CD8-positive, alpha-beta memory T cell (primary cell): ENCODE results near the gene HCN2. TPM values are rescaled to one million over a fixed set of nuclear protein-coding genes. Genes with fewer than 3 reads are reported as not detected.

Source experiments
- CTCF ChIA-PET: fragments of 350-600 bp; sonication (Branson Sonifier 250); formaldehyde crosslinking; loops from one replicate; lab custom pipeline; 2021; ENCODE audit warnings: antibody characterized with exemption; lab: Charles Lee
- POLR2A ChIA-PET: fragments of 350-600 bp; sonication (Branson Sonifier 250); formaldehyde crosslinking; loops from one replicate; lab custom pipeline; 2021; ENCODE audit warnings: antibody characterized with exemption; lab: Charles Lee
- DNase-seq, 5 donors: peaks; one replicate each; pipeline versions ENCODE4 v3.0.0 to v3.0.0-alpha.2; 2020 to 2022; ENCODE audit warnings: mixed read lengths in 1 of 5
- H3K27ac ChIP-seq: one replicate; pipeline ENCODE4 v1.7.0; 2013; ENCODE audit warnings: low read depth, mild to moderate bottlenecking, low read length, moderate library complexity
- H3K27me3 ChIP-seq: 2 replicates; pipeline ENCODE4 v1.7.0; 2013; ENCODE audit warnings: low read length, mild to moderate bottlenecking; ENCODE audit not compliant: insufficient read depth, poor library complexity, severe bottlenecking
- H3K36me3 ChIP-seq: 2 replicates; pipeline ENCODE4 v1.7.0; 2013; ENCODE audit warnings: mild to moderate bottlenecking, low read length, moderate library complexity; ENCODE audit not compliant: insufficient read depth
- H3K4me1 ChIP-seq: 2 replicates; pipeline ENCODE4 v1.7.0; 2013; ENCODE audit warnings: mild to moderate bottlenecking, low read length, moderate library complexity; ENCODE audit not compliant: insufficient read depth
- H3K4me3 ChIP-seq: 2 replicates; pipeline ENCODE4 v1.7.0; 2013; ENCODE audit warnings: mild to moderate bottlenecking, low read length
- H3K9me3 ChIP-seq: 2 replicates; pipeline ENCODE4 v1.7.0; 2013; ENCODE audit warnings: mild to moderate bottlenecking, low read length
- H3K27ac Mint-ChIP-seq, 8 donors: one replicate each; pipeline ENCODE4 v1.8.0; 2020 to 2021; ENCODE audit warnings: mixed read lengths in 8 of 8, mild to moderate bottlenecking in 6 of 8, inconsistent platforms in 3 of 8, moderate library complexity in 3 of 8
- H3K27me3 Mint-ChIP-seq, 2 donors: one replicate each; pipeline ENCODE4 v1.8.0; 2020 to 2021; ENCODE audit warnings: mixed read lengths in 2 of 2, mild to moderate bottlenecking in 1 of 2, moderate library complexity in 1 of 2
- H3K36me3 Mint-ChIP-seq, 3 donors: one replicate each; pipeline ENCODE4 v1.8.0; 2020 to 2021; ENCODE audit warnings: mixed read lengths in 3 of 3, inconsistent platforms in 1 of 3, mild to moderate bottlenecking in 1 of 3
- H3K4me1 Mint-ChIP-seq, 3 donors: one replicate each; pipeline ENCODE4 v1.8.0; 2020 to 2021; ENCODE audit warnings: mixed read lengths in 3 of 3, inconsistent platforms in 1 of 3, mild to moderate bottlenecking in 1 of 3
- H3K4me3 Mint-ChIP-seq, 7 donors: one replicate each; pipeline ENCODE4 v1.8.0; 2020 to 2021; ENCODE audit warnings: mixed read lengths in 7 of 7, mild to moderate bottlenecking in 6 of 7, moderate library complexity in 4 of 7, inconsistent platforms in 2 of 7
- H3K9me3 Mint-ChIP-seq, 5 donors: one replicate each; pipeline ENCODE4 v1.8.0; 2020 to 2022; ENCODE audit warnings: mixed read lengths in 5 of 5, mild to moderate bottlenecking in 3 of 5, moderate library complexity in 2 of 5, inconsistent platforms in 1 of 5
- polyA plus RNA-seq: library from polyadenylated mRNA; unstranded; fragments of 300-500 nt; fragmentation: Illumina TruSeq; gene quantifications from one replicate; pipeline ENCODE4 v1.2.3, GENCODE V29; 2021
- total RNA-seq, 2 experiments: library from RNA; stranded (reverse); gene quantifications; one replicate each; pipeline ENCODE4 v1.2.3, GENCODE V29; 2021

Gene HCN2
- total and polyA plus RNA-seq, 3 experiments from 2014 or later = 0.42 to 0.48 TPM; not detected in 1

DNA sequence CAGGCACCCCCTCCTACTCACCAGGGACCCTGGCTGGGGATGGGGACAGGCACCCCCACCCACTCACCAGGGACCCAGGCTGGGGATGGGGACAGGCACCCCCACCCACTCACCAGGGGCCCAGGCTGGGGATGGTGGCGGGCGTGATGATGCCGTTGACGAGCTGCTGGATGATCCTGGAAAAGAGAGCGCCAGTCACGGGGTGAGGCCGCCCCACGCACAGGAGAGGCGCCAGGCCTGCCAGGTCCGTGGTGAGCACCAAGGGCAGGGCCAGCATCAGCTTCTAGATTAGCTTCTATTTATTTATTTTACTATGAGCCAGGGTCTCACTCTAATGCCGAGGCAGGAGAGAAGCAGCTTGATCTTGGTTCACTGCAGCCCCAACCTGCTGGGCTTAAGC lies 60.4 kb downstream of the HCN2 start:
- H3K4me1 ChIP-seq = peaks cover 3% of the 10 kb centered on the region
- H3K27ac ChIP-seq = no peak overlapping the region
- ChIA-PET POLR2A (interaction anchor here (1.3 kb wide), 1 partner anchor 10 kb away, joined by 6 read pairs; no protein-coding TSS in a partner anchor), CTCF (no interaction called here)
- H3K9me3 ChIP-seq = no peaks in the 10 kb centered on the region
- Mint-ChIP-seq H3K4me1 (peaks cover 4 to 21% (median 9%) of the 10 kb centered on the region in 3 donors), H3K27ac (no peak overlapping the region), H3K9me3 (no peaks in the 10 kb centered on the region), H3K27me3 (no peaks in the 10 kb centered on the region), H3K36me3 (peaks cover 0 to 66% (median 0%) of the 10 kb centered on the region in 3 donors), H3K4me3 (no peak overlapping the region)
- H3K36me3 ChIP-seq = peaks cover 14% of the 10 kb centered on the region
- no peak for DNase-seq
- no peak overlapping the region for H3K4me3 ChIP-seq
- H3K27me3 ChIP-seq = no peaks in the 10 kb centered on the region

DNA sequence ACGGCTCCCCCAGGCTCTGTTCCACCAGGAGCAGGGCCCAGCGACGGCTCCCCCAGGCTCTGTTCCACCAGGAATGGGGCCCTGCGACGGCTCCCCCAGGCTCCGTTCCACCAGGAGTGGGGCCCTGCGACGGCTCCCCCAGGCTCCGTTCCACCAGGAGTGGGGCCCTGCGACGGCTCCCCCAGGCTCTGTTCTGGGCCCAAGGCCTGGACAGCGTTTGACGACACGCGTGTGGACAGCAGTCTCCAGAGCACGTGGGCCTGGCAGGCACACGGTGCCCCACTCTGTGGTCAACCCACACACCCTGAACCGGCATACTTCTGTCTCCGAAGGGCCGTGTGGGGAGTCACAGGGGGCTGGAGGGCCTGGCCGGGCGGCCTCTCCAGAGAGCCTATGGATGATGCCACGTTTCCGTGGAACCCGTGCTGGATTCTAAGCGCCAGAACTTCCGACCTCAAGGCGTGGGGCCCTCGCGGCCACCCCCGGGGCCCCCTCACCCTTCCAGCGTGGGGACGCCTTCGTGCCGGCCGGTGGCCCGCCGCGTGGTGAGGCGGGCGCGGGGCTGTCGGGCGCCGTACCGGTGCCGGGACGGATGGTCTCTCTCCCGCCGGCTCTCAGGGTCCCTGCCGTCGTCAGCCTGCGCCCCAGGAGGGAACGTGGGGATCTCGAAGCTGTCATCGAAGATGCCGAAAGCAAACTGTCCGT lies 61.6 kb downstream of the HCN2 start:
- no peaks in the 10 kb centered on the region for H3K27me3 Mint-ChIP-seq
- no peak overlapping the region for H3K27ac ChIP-seq
- no peaks in the 10 kb centered on the region for H3K27me3 ChIP-seq
- no peak overlapping the region for H3K4me3 ChIP-seq
- ChIA-PET POLR2A (interaction anchor here (0.6 kb wide), 1 partner anchor 28 kb away, joined by 10 read pairs; no protein-coding TSS in a partner anchor), CTCF (no interaction called here)
- peaks cover 14% of the 10 kb centered on the region for H3K36me3 ChIP-seq
- H3K9me3 ChIP-seq = no peaks in the 10 kb centered on the region
- peak overlapping the region in 1 of 8 donors; percentile 50 for H3K27ac Mint-ChIP-seq
- peaks cover 14% of the 10 kb centered on the region for H3K4me1 ChIP-seq
- H3K4me1 Mint-ChIP-seq = peaks cover 15 to 32% (median 19%) of the 10 kb centered on the region in 3 donors
- peaks cover 0 to 67% (median 2%) of the 10 kb centered on the region in 3 donors for H3K36me3 Mint-ChIP-seq
- H3K4me3 Mint-ChIP-seq = no peak overlapping the region
- peak in 1 of 5 donors; percentile 42 for DNase-seq
- H3K9me3 Mint-ChIP-seq = no peaks in the 10 kb centered on the region

GRCh38 chr19:651991-652390 lies 62.3 kb downstream of the HCN2 start:
- CTCF ChIA-PET = no interaction called here
- Histone ChIP-seq H3K27me3 (no peaks in the 10 kb centered on the region), H3K27ac (no peak overlapping the region), H3K9me3 (no peaks in the 10 kb centered on the region), H3K4me3 (no peak overlapping the region), H3K36me3 (peaks cover 14% of the 10 kb centered on the region), H3K4me1 (peaks cover 17% of the 10 kb centered on the region)
- H3K27me3 Mint-ChIP-seq = no peaks in the 10 kb centered on the region
- H3K9me3 Mint-ChIP-seq = no peaks in the 10 kb centered on the region
- POLR2A ChIA-PET = no interaction called here
- no peak overlapping the region for H3K27ac Mint-ChIP-seq
- no peak overlapping the region for H3K4me3 Mint-ChIP-seq
- peaks cover 0 to 65% (median 2%) of the 10 kb centered on the region in 3 donors for H3K36me3 Mint-ChIP-seq
- peaks cover 19 to 39% (median 23%) of the 10 kb centered on the region in 3 donors for H3K4me1 Mint-ChIP-seq
- DNase-seq = no peak

DNA sequence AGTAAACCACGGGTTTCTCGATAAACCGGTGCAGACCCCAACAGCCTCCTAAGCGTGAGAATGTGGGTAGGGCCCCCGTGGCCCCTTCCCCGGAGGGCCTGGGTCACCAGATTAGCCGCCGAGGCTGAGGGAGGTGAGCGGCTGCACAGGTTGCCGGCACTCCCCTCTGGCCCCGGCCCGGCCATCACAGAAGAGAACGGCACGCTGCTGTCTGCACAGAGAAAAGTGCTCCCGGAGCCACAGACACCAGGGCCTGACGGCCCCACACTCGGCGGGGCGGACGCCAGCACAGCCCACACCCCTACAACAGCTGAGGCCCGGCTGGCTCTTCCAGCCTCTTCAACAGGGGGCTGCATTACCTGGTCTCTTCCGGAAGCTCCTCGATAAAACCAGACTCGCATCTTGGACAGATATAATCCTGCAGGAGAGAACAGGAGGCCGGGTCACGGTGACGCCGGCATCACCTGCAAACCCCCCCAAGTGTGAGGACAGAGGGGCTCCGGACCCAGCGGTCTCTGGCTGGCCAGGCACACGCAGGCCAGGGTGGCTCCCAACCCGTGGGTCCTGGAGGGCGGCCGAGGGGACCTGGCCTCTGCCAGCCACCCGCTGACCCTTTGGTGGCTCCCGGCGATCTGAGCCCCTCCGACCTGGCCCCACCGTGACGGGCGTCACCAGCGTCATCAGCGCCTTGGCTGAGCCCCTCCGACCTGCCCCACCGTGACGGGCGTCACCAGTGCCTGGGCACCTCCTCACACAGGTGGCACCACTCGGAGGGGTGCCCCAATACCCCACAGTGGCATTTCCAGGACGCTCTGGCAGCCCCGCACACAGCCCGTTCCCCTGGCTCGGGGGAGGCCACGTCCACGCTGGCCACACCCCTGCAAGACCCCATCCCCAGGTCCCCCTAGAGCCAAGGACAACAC lies 63.0 kb downstream of the HCN2 start:
- Histone ChIP-seq H3K4me3 (no peak overlapping the region), H3K4me1 (peaks cover 24% of the 10 kb centered on the region), H3K9me3 (no peaks in the 10 kb centered on the region), H3K27me3 (no peaks in the 10 kb centered on the region), H3K36me3 (peaks cover 14% of the 10 kb centered on the region), H3K27ac (no peak overlapping the region)
- DNase-seq = no peak
- Mint-ChIP-seq H3K27ac (peak overlapping the region in 1 of 8 donors; percentile 32), H3K4me1 (peaks cover 27 to 47% (median 28%) of the 10 kb centered on the region in 3 donors), H3K4me3 (peak overlapping the region in 1 of 7 donors; percentile 23), H3K9me3 (no peaks in the 10 kb centered on the region), H3K36me3 (peaks cover 0 to 69% (median 2%) of the 10 kb centered on the region in 3 donors), H3K27me3 (no peaks in the 10 kb centered on the region)
- ChIA-PET POLR2A (no interaction called here), CTCF (no interaction called here)

- Mint-ChIP-seq H3K9me3 (no peaks in the 10 kb centered on the region), H3K4me1 (peaks cover 29 to 53% (median 29%) of the 10 kb centered on the region in 3 donors), H3K36me3 (peaks cover 0 to 71% (median 2%) of the 10 kb centered on the region in 3 donors), H3K27ac (peak overlapping the region in 4 of 8 donors; percentile 23 to 65 (median 52)), H3K4me3 (peak overlapping the region in 2 of 7 donors; percentile 7 to 23), H3K27me3 (no peaks in the 10 kb centered on the region)
- no peak for DNase-seq
- ChIA-PET CTCF (no interaction called here), POLR2A (no interaction called here)
- H3K27ac ChIP-seq = no peak overlapping the region
- H3K9me3 ChIP-seq = no peaks in the 10 kb centered on the region
- peaks cover 14% of the 10 kb centered on the region for H3K36me3 ChIP-seq
- H3K27me3 ChIP-seq = no peaks in the 10 kb centered on the region
- peaks cover 31% of the 10 kb centered on the region for H3K4me1 ChIP-seq
- H3K4me3 ChIP-seq = no peak overlapping the region
These were observed 63.7 kb downstream of the HCN2 start for GRCh38 chr19:653425-653824.

DNA sequence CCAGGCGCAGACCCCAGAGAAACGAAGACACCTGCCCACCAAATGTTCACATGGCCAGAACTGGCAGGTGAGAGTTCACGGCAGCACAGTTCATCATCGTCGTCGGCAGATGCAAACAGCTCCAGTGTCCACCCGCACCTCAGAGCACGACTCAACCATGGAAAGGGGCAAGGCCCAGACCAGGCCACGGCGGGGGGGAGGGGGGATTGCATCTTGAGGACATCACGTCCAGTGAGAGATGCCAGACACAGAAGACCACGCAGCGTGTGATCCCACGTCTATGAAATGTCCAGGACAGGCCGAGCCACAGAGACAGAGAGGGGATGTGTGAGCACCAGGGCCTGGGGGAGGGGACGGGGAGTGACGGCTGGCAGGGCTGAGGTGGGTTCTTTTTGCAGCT lies 66.0 kb downstream of the HCN2 start:
- Histone ChIP-seq H3K27me3 (no peaks in the 10 kb centered on the region), H3K36me3 (peaks cover 13% of the 10 kb centered on the region), H3K4me1 (peaks cover 54% of the 10 kb centered on the region), H3K9me3 (no peaks in the 10 kb centered on the region), H3K27ac (no peak overlapping the region), H3K4me3 (no peak overlapping the region)
- POLR2A ChIA-PET = no interaction called here
- peak overlapping the region in 6 of 7 donors; percentile 29 to 81 (median 44) for H3K4me3 Mint-ChIP-seq
- peaks cover 0 to 66% (median 2%) of the 10 kb centered on the region in 3 donors for H3K36me3 Mint-ChIP-seq
- peak overlapping the region; percentile 39 to 96 (median 84) for H3K27ac Mint-ChIP-seq
- CTCF ChIA-PET = interaction anchor here (0.9 to 1.5 kb wide), 3 partner anchors 14 to 24 kb away, joined by 3 to 4 read pairs (median 3); no protein-coding TSS in a partner anchor
- H3K9me3 Mint-ChIP-seq = no peaks in the 10 kb centered on the region
- H3K27me3 Mint-ChIP-seq = no peaks in the 10 kb centered on the region
- H3K4me1 Mint-ChIP-seq = peaks cover 41 to 73% (median 41%) of the 10 kb centered on the region in 3 donors
- DNase-seq = no peak

GRCh38 chr19:656751-657559 lies 67.3 kb downstream of the HCN2 start:
- H3K36me3 ChIP-seq = peaks cover 6% of the 10 kb centered on the region
- Mint-ChIP-seq H3K4me1 (peaks cover 42 to 78% (median 44%) of the 10 kb centered on the region in 3 donors), H3K36me3 (peaks cover 0 to 71% (median 2%) of the 10 kb centered on the region in 3 donors), H3K27me3 (peaks cover 0 to 3% of the 10 kb centered on the region in 2 donors), H3K9me3 (no peaks in the 10 kb centered on the region), H3K27ac (peak overlapping the region in 7 of 8 donors; percentile 33 to 99 (median 88)), H3K4me3 (peak overlapping the region in 6 of 7 donors; percentile 3 to 43 (median 16))
- no peak overlapping the region for H3K27ac ChIP-seq
- H3K27me3 ChIP-seq = no peaks in the 10 kb centered on the region
- POLR2A ChIA-PET = no interaction called here
- no peak for DNase-seq
- peaks cover 54% of the 10 kb centered on the region for H3K4me1 ChIP-seq
- H3K9me3 ChIP-seq = no peaks in the 10 kb centered on the region
- CTCF ChIA-PET = interaction anchor here (0.7 to 1.2 kb wide), 3 partner anchors 15 to 75 kb away, joined by 3 to 4 read pairs (median 3); partner anchors contain the start of gene POLRMT
- no peak overlapping the region for H3K4me3 ChIP-seq
